ENCODE measurements around the gene MED22. TPM values are rescaled to one million over a fixed set of nuclear protein-coding genes. Genes with fewer than 3 reads are reported as not detected.

MED22 gene
- total and polyA plus RNA-seq, 2 donors (not counting 1 experiment from before 2014, with no cell fraction given), result 13.9 to 17.8 TPM

DNA sequence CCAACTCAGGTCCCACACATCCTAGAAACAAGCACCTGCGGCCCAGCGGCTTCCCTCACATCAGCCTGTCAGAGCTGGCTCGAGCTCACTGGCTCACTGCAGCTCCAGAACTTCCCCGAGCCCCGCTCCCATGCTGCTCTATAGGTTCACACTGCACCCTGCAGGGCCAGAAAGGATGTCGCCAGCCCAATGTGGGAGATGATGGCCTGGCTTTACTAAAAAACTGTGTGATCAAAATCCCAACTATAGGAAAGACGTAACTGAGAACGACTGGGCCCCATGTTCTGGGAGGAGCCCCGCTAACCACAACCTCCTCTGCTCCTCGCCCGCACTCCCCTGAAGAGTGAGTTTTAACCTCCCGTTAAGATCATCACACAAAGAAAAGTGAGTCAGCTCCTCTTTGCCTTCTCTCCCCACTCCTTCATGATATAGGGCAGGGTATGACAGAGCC is 23.4 kb upstream of the MED22 start:
- no peaks in the 10 kb centered on the region for H3K27me3 ChIP-seq (ENCODE audit: control insufficient read depth, insufficient read depth, low read length)
- H3K36me3 ChIP-seq (ENCODE audit: control insufficient read depth, insufficient read depth, low read length), result peaks cover 43% of the 10 kb centered on the region
- H3K9me3 ChIP-seq (ENCODE audit: control insufficient read depth, insufficient read depth, low read depth, low read length), result no peaks in the 10 kb centered on the region
- peaks cover 95% of the 10 kb centered on the region for H3K79me2 ChIP-seq (ENCODE audit: control insufficient read depth, insufficient read depth, low read length)
- no peak overlapping the region for H3K9ac ChIP-seq (ENCODE audit: insufficient read depth, low read length)
- TF ChIP-seq EZH2 (IDR thresholded peaks at IDR 0.05; ENCODE audit: low read length, missing control alignments) (no peak), CTCF (conservative IDR thresholded peaks at IDR 0.05 in 1 of 2, IDR thresholded peaks at IDR 0.05 in 1 of 2; ENCODE audit: low read depth in 1 of 2, low read length in 2 of 2) (no peak)
- no peak overlapping the region for H3K4me2 ChIP-seq (ENCODE audit: extremely low read depth, insufficient read depth, low read length)
- no peak overlapping the region for H3K4me3 ChIP-seq (replicated peaks in 1 of 4; ENCODE audit: control extremely low read depth in 1 of 4, insufficient read depth in 1 of 4, low read depth in 3 of 4, low read length in 4 of 4)
- peak in 1 of 2 donors; percentile 52 for DNase-seq (ENCODE audit: low read depth in 2 of 2)
- H4K20me1 ChIP-seq (ENCODE audit: control insufficient read depth, extremely low read depth, insufficient read depth, low read length), result peaks cover 10% of the 10 kb centered on the region
- no peak overlapping the region for H2AFZ ChIP-seq (ENCODE audit: low read length)
- H3K27ac ChIP-seq (ENCODE audit: insufficient read depth, low read length), result no peak overlapping the region
- H3K4me1 ChIP-seq (ENCODE audit: control insufficient read depth, extremely low read depth, insufficient read depth, low read length), result peaks cover 10% of the 10 kb centered on the region

- Histone ChIP-seq H2AFZ (ENCODE audit: low read length) (no peak overlapping the region), H3K9me3 (ENCODE audit: control insufficient read depth, insufficient read depth, low read depth, low read length) (no peaks in the 10 kb centered on the region), H3K4me2 (ENCODE audit: extremely low read depth, insufficient read depth, low read length) (peak overlapping the region; percentile 21), H4K20me1 (ENCODE audit: control insufficient read depth, extremely low read depth, insufficient read depth, low read length) (peaks cover 10% of the 10 kb centered on the region), H3K36me3 (ENCODE audit: control insufficient read depth, insufficient read depth, low read length) (peaks cover 48% of the 10 kb centered on the region), H3K27me3 (ENCODE audit: control insufficient read depth, insufficient read depth, low read length) (no peaks in the 10 kb centered on the region), H3K4me3 (replicated peaks in 1 of 4; ENCODE audit: control extremely low read depth in 1 of 4, insufficient read depth in 1 of 4, low read depth in 3 of 4, low read length in 4 of 4) (no peak overlapping the region), H3K9ac (ENCODE audit: insufficient read depth, low read length) (no peak overlapping the region), H3K27ac (ENCODE audit: insufficient read depth, low read length) (no peak overlapping the region), H3K79me2 (ENCODE audit: control insufficient read depth, insufficient read depth, low read length) (peaks cover 100% of the 10 kb centered on the region), H3K4me1 (ENCODE audit: control insufficient read depth, extremely low read depth, insufficient read depth, low read length) (peaks cover 10% of the 10 kb centered on the region)
- TF ChIP-seq EZH2 (IDR thresholded peaks at IDR 0.05; ENCODE audit: low read length, missing control alignments) (no peak), CTCF (conservative IDR thresholded peaks at IDR 0.05 in 1 of 2, IDR thresholded peaks at IDR 0.05 in 1 of 2; ENCODE audit: low read depth in 1 of 2, low read length in 2 of 2) (no peak)
- no peak for DNase-seq (ENCODE audit: low read depth in 2 of 2)
Measured at GRCh38 chr9:133370685-133371084, 22.8 kb upstream of the MED22 start.

DNA sequence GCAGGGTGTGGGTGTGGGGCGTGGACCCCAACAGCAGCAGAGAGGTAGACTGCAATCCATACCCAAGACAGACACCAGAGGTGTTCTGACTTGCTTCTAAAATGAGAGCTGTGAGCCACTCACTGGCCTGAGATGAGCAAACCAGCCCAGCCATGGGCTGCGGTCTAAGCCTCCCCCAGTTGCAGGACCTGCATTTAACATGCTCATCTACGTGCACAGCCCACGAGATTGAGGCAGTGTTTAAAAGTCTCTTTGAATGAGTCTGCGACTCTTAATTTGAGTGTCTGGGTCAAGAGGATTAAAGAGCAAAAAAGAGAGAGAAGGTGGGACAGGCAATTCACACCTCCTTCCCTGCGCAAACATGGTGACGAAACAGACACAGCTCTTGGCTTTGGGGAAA is 22.0 kb upstream of the MED22 start:
- H3K27ac ChIP-seq (ENCODE audit: insufficient read depth, low read length), result no peak overlapping the region
- no peak overlapping the region for H2AFZ ChIP-seq (ENCODE audit: low read length)
- no peak overlapping the region for H3K9ac ChIP-seq (ENCODE audit: insufficient read depth, low read length)
- peaks cover 10% of the 10 kb centered on the region for H3K4me1 ChIP-seq (ENCODE audit: control insufficient read depth, extremely low read depth, insufficient read depth, low read length)
- H3K79me2 ChIP-seq (ENCODE audit: control insufficient read depth, insufficient read depth, low read length), result peaks cover 98% of the 10 kb centered on the region
- H3K27me3 ChIP-seq (ENCODE audit: control insufficient read depth, insufficient read depth, low read length), result no peaks in the 10 kb centered on the region
- no peaks in the 10 kb centered on the region for H3K9me3 ChIP-seq (ENCODE audit: control insufficient read depth, insufficient read depth, low read depth, low read length)
- peaks cover 48% of the 10 kb centered on the region for H3K36me3 ChIP-seq (ENCODE audit: control insufficient read depth, insufficient read depth, low read length)
- H4K20me1 ChIP-seq (ENCODE audit: control insufficient read depth, extremely low read depth, insufficient read depth, low read length), result peaks cover 10% of the 10 kb centered on the region
- no peak overlapping the region for H3K4me3 ChIP-seq (replicated peaks in 1 of 4; ENCODE audit: control extremely low read depth in 1 of 4, insufficient read depth in 1 of 4, low read depth in 3 of 4, low read length in 4 of 4)
- no peak for DNase-seq (ENCODE audit: low read depth in 2 of 2)
- TF ChIP-seq CTCF (conservative IDR thresholded peaks at IDR 0.05 in 1 of 2, IDR thresholded peaks at IDR 0.05 in 1 of 2; ENCODE audit: low read depth in 1 of 2, low read length in 2 of 2) (no peak), EZH2 (IDR thresholded peaks at IDR 0.05; ENCODE audit: low read length, missing control alignments) (no peak)
- H3K4me2 ChIP-seq (ENCODE audit: extremely low read depth, insufficient read depth, low read length), result no peak overlapping the region
